Loucy (cell line): ENCODE results near the gene H3-3A.

Experiments used
- H2AFZ ChIP-seq: fragments of 200-600 bp; sonication (generic); 2 replicates; pipeline ENCODE4 v1.6.0; 2016; ENCODE audit warnings: antibody characterized with exemption, mild to moderate bottlenecking, low read length, moderate library complexity
- H3F3A ChIP-seq: fragments of 200-600 bp; 2 replicates; pipeline ENCODE4 v1.6.0; 2016; ENCODE audit warnings: antibody characterized with exemption, low read depth, mild to moderate bottlenecking
- H3K27me3 ChIP-seq: fragments of 200-600 bp; sonication (generic); 2 replicates; pipeline ENCODE4 v1.6.1; 2014; ENCODE audit warnings: low read length, mild to moderate bottlenecking; ENCODE audit not compliant: insufficient read depth, poor library complexity, severe bottlenecking
- H3K36me3 ChIP-seq: fragments of 200-600 bp; sonication (generic); 2 replicates; pipeline ENCODE4 v1.6.1; 2016; ENCODE audit warnings: low read length; ENCODE audit not compliant: insufficient read depth
- H3K4me1 ChIP-seq: fragments of 200-600 bp; sonication (generic); 2 replicates; pipeline ENCODE4 v1.5.1; 2014; ENCODE audit warnings: low read length, mild to moderate bottlenecking; ENCODE audit not compliant: insufficient read depth, poor library complexity, severe bottlenecking
- H3K4me2 ChIP-seq: fragments of 200-600 bp; sonication (generic); 2 replicates; pipeline ENCODE4 v1.6.0; 2014; ENCODE audit warnings: antibody characterized with exemption, low read length, low read depth, mild to moderate bottlenecking; ENCODE audit not compliant: poor library complexity, severe bottlenecking
- H3K4me3 ChIP-seq: fragments of 200-600 bp; sonication (generic); 2 replicates; pipeline ENCODE4 v1.5.1; 2014; ENCODE audit warnings: low read length, mild to moderate bottlenecking, mixed read lengths; ENCODE audit not compliant: poor library complexity, severe bottlenecking
- H3K79me2 ChIP-seq: fragments of 200-600 bp; sonication (generic); 2 replicates; pipeline ENCODE4 v1.6.1; 2014; ENCODE audit warnings: low read length; ENCODE audit not compliant: insufficient read depth
- H3K9ac ChIP-seq: fragments of 200-600 bp; sonication (generic); 2 replicates; pipeline ENCODE4 v1.6.0; 2014; ENCODE audit warnings: mild to moderate bottlenecking, low read depth, low read length, moderate library complexity; ENCODE audit not compliant: poor library complexity, severe bottlenecking
- H3K9me2 ChIP-seq: fragments of 200-600 bp; sonication (generic); replicated peaks from 2 replicates; pipeline ENCODE4 v1.6.1; 2016; ENCODE audit warnings: low read depth, low read length, mixed read lengths
- H3K9me3 ChIP-seq: fragments of 200-600 bp; sonication (generic); 2 replicates; pipeline ENCODE4 v1.6.1; 2014; ENCODE audit warnings: mild to moderate bottlenecking, antibody characterized with exemption, low read length, low read depth; ENCODE audit not compliant: insufficient read depth
- H4K20me1 ChIP-seq: fragments of 200-600 bp; sonication (generic); 2 replicates; pipeline ENCODE4 v1.6.0; 2014; ENCODE audit warnings: antibody characterized with exemption, low read length, mild to moderate bottlenecking; ENCODE audit not compliant: insufficient read depth, poor library complexity, severe bottlenecking
- CTCF ChIP-seq: fragments of 200-600 bp; sonication (generic); conservative IDR thresholded peaks from 2 replicates; pipeline ENCODE4 v1.5.1; 2014; ENCODE audit warnings: mild to moderate bottlenecking, antibody characterized with exemption, low read length
- EZH2phosphoT487 ChIP-seq: fragments of 200-600 bp; IDR thresholded peaks from 2 replicates; pipeline ENCODE4 v1.6.1; 2018; ENCODE audit warnings: antibody characterized with exemption, mild to moderate bottlenecking, moderate library complexity, borderline replicate concordance

The H3-3A gene

GRCh38 chr1:226051365-226051764, 11.2 kb upstream of the H3-3A start:
- Histone ChIP-seq H3K4me2 (no peak overlapping the region), H3K9ac (no peak overlapping the region), H3F3A (no peaks in the 10 kb centered on the region), H3K4me3 (no peak overlapping the region), H3K79me2 (no peaks in the 10 kb centered on the region), H3K4me1 (peaks cover 4% of the 10 kb centered on the region), H4K20me1 (no peaks in the 10 kb centered on the region), H3K27me3 (no peaks in the 10 kb centered on the region), H3K36me3 (no peaks in the 10 kb centered on the region), H2AFZ (no peak overlapping the region), H3K9me3 (no peaks in the 10 kb centered on the region), H3K9me2 (no peaks in the 10 kb centered on the region)
- TF ChIP-seq EZH2phosphoT487: no peak
- TF ChIP-seq CTCF: no peak

- Histone ChIP-seq H3K4me1 (peaks cover 4% of the 10 kb centered on the region), H3K4me3 (no peak overlapping the region), H3K9ac (no peak overlapping the region), H3K36me3 (no peaks in the 10 kb centered on the region), H3K4me2 (no peak overlapping the region), H3K9me2 (no peaks in the 10 kb centered on the region), H3K9me3 (no peaks in the 10 kb centered on the region), H4K20me1 (no peaks in the 10 kb centered on the region), H3F3A (no peaks in the 10 kb centered on the region), H3K79me2 (no peaks in the 10 kb centered on the region), H3K27me3 (no peaks in the 10 kb centered on the region), H2AFZ (no peak overlapping the region)
- TF ChIP-seq EZH2phosphoT487 (no peak), CTCF (no peak)
Measured at GRCh38 chr1:226052061-226052460, 10.5 kb upstream of the H3-3A start.

- no peaks in the 10 kb centered on the region for H3K36me3 ChIP-seq
- peaks cover 9% of the 10 kb centered on the region for H3K79me2 ChIP-seq
- H3K9ac ChIP-seq: no peak overlapping the region
- H3K9me3 ChIP-seq: no peaks in the 10 kb centered on the region
- H3K4me1 ChIP-seq: peaks cover 5% of the 10 kb centered on the region
- H3F3A ChIP-seq: no peaks in the 10 kb centered on the region
- H3K4me2 ChIP-seq: no peak overlapping the region
- H2AFZ ChIP-seq: no peak overlapping the region
- H3K27me3 ChIP-seq: no peaks in the 10 kb centered on the region
- TF ChIP-seq CTCF (no peak), EZH2phosphoT487 (no peak)
- no peak overlapping the region for H3K4me3 ChIP-seq
- no peaks in the 10 kb centered on the region for H4K20me1 ChIP-seq
- no peaks in the 10 kb centered on the region for H3K9me2 ChIP-seq
Measured at GRCh38 chr1:226054519-226055327, 7.8 kb upstream of the H3-3A start.
